Measurements from ENCODE around the gene PDLIM7. TPM values are rescaled to one million over a fixed set of nuclear protein-coding genes. Genes with fewer than 3 reads are reported as not detected.

PDLIM7 gene
- total and polyA plus RNA-seq, 7 donors: 7.2 to 923 (median 274) TPM

DNA sequence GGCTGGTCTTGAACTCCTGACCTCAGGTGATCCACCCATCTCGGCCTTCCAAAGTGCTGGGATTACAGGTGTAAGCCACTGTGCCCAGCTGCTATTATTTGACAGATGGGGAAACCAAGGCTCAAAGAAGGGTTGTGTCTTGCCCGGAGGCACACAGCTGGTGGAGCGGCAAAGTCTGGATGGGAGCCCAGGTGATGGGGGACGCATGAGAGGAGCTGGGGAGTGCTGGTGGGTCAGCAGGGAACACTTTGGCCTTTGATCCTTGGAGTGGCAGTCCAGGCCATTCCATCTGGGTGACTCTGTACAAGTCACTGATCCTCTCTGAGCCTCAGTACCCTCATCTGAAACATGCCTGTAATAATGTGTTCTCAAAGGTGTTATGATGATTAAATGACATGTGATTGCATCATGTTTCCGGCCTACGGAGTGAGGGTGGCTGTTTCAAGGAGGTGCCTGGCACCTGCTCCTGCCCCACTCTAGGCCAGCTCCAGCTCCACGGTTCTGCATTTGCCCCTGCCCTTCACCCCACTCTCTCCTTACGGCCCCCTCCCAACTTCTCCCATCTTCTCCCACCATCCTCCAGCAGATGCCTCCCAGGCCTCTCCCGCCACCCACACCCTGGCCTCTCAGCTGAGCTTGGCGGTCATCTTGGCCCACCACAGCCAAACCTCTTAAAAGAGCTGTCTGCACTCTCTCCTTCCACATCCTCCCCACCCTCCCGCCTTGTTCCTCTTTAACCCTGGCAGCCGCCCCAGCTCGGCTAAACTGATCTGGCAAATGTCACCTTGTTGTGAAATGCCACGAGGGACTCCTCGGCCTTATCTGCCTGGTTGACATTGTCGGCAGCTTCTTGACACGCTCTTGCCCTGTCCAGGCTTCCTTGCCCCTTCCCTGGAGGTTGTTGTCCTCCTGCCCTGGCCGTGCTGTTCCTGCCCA lies 18.4 kb downstream of the PDLIM7 start:
- H3K9me3 ChIP-seq: no peaks in the 10 kb centered on the region
- H3K27ac ChIP-seq: peak overlapping the region; percentile 95 to 99 (median 96)
- peaks cover 8 to 25% (median 16%) of the 10 kb centered on the region in 4 donors for H3K36me3 ChIP-seq
- intact Hi-C loops (cut with DNase I): no loop called here
- 42 to 67% methylated on average over 18 of the region's 18 CpGs for WGBS, 2 donors
- H3K4me1 ChIP-seq: peaks cover 0 to 98% (median 96%) of the 10 kb centered on the region in 4 donors
- H3K4me3 ChIP-seq: no peak overlapping the region
- peak in 1 of 4 donors; percentile 39 for TF ChIP-seq EP300 (IDR thresholded peaks at IDR 0.05)
- peak; percentile 85 to 94 (median 90) for TF ChIP-seq POLR2AphosphoS5 (IDR thresholded peaks at IDR 0.05)
- TF ChIP-seq, protein P1, sequence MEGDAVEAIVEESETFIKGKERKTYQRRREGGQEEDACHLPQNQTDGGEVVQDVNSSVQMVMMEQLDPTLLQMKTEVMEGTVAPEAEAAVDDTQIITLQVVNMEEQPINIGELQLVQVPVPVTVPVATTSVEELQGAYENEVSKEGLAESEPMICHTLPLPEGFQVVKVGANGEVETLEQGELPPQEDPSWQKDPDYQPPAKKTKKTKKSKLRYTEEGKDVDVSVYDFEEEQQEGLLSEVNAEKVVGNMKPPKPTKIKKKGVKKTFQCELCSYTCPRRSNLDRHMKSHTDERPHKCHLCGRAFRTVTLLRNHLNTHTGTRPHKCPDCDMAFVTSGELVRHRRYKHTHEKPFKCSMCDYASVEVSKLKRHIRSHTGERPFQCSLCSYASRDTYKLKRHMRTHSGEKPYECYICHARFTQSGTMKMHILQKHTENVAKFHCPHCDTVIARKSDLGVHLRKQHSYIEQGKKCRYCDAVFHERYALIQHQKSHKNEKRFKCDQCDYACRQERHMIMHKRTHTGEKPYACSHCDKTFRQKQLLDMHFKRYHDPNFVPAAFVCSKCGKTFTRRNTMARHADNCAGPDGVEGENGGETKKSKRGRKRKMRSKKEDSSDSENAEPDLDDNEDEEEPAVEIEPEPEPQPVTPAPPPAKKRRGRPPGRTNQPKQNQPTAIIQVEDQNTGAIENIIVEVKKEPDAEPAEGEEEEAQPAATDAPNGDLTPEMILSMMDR (IDR thresholded peaks at IDR 0.05): no peak
- no peaks in the 10 kb centered on the region for H3K27me3 ChIP-seq
- DNase-seq: peak; percentile 97

DNA sequence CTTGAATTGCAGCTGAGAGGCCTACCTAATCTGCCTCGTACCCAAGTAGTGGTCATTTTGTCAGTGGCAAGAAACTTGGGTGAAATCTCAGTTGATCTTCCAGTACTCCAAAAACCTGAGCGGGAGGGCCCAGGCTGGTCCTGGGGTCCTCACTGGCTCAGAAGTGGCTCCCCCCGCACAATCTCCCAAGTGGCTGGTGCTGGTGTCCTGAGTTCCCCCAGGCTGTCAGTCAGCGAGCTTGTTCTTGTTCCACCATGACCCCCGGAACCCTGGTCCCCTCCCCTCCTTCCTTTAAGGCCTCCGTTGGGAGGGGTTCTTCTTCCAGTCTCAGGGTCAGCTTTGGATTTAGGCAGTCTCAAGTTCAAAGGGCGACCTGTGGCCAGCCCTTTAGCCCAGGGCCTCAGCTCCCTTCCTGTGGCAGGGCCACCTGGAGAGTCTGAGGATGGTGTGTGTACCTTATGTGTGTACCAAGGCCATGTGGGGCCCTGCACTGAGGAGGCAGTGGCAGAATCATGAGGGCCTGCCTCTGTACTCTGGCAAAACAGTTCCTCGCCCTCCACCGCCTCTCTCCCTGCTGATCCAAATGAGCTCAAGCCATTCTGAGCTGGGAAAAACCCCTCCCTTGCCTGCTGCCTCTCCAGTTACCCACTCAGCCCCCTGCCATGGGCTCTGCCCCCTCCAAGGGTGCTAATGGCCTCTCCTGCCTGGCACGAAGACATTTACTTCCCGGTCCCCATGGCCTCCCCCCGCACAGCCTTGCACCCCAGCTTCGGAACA lies 19.5 kb downstream of the PDLIM7 start:
- 94% methylated on average over 13 of the region's 13 CpGs for WGBS, 2 donors
- intact Hi-C loops (cut with DNase I): no loop called here
- no peak overlapping the region for H3K4me3 ChIP-seq
- H3K4me1 ChIP-seq: peaks cover 0 to 93% (median 89%) of the 10 kb centered on the region in 4 donors
- H3K36me3 ChIP-seq: peaks cover 0 to 14% (median 5%) of the 10 kb centered on the region in 4 donors
- no peak for TF ChIP-seq POLR2A (IDR thresholded peaks at IDR 0.05)
- TF ChIP-seq POLR2AphosphoS5 (IDR thresholded peaks at IDR 0.05): peak in 2 of 4 donors; percentile 49 to 60
- H3K27me3 ChIP-seq: no peaks in the 10 kb centered on the region
- H3K9me3 ChIP-seq: no peaks in the 10 kb centered on the region
- DNase-seq: no peak
- peak overlapping the region; percentile 95 to 99 (median 96) for H3K27ac ChIP-seq

DNA sequence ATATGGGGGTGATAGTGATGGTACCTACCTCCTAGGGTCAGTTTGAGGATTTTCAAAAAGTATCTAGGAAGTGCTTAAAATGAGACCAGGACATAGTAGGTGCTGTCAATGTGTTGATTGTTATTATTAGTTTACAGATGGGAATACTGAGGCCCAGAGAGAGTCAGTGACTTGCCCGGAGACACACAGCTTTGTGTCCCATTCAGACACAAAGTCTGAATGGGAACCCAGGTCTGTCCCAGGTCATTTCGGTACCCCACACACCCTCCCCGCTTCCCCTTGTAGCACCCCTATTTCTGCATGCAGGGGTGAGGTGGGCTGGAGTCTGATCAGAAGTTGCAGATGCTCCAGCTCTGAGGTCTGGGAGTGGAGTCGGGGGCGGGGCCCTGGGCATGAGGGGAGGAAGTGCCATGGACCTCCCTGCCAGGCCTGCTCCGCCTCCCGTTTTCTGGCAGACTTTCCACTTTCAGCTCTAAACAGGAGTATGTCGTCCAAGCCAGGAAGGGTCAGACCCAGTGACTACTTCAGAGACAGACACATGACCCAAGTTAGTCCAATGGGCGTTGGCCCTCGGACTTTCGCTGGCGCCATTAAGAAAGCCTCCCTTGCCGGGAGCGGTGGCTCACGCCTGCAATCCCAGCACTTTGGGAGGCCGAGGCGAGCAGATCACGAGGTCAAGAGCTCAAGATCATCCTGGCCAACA lies 20.7 kb downstream of the PDLIM7 start:
- H3K36me3 ChIP-seq: peaks cover 0 to 6% (median 3%) of the 10 kb centered on the region in 4 donors
- 79 to 83% methylated on average over 18 of the region's 18 CpGs for WGBS, 2 donors
- H3K9me3 ChIP-seq: no peaks in the 10 kb centered on the region
- no peak overlapping the region for H3K4me3 ChIP-seq
- peak; percentile 95 for DNase-seq
- H3K4me1 ChIP-seq: peaks cover 0 to 92% (median 90%) of the 10 kb centered on the region in 4 donors
- intact Hi-C loops (cut with DNase I): no loop called here
- peak in 1 of 4 donors; percentile 10 for TF ChIP-seq EP300 (IDR thresholded peaks at IDR 0.05)
- peak; percentile 59 to 82 (median 74) for TF ChIP-seq POLR2AphosphoS5 (IDR thresholded peaks at IDR 0.05)
- TF ChIP-seq, protein P1 (IDR thresholded peaks at IDR 0.05): no peak
- H3K27me3 ChIP-seq: no peaks in the 10 kb centered on the region
- H3K27ac ChIP-seq: peak overlapping the region; percentile 95 to 99 (median 96)

DNA sequence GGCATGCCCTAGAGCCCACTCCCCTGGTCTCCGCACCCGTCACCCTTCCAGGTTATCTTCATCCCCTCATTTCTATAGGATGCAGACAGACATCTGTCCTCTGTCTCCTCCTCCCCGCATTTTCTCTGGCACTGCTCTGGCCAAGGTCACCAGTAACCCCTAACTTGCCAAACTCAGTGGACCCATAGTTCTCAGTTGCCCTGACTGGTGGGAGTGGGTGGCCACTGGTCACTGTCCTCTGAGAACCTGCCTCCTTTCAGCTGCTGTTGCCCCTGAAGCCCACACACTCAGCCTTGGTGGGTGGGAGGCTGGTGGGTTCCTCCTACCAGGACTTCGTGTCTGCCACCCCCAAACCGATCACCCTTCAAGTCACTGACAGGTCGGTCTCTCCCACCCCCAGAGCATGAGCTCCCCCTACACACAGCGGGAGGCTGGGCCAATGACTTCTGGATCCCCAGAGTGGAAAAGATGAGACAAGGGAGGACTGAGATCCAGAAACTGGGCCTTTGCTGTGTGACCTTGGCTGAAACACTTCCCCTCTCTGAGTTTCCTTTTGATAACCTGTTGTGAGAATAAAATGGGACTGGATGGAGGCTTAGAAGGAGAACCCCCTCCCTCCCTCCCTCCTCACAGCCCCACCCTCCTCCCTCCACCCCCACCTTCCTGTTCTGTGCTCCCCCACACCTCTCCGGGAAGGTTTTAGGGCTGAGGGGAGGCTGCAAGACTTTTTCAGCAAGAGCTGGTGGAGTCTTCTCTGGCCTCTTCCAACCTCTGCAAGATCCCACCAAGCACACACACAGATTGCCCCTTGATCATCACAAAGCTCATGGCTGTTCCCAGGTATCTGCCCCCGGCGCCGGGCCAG lies 21.6 kb downstream of the PDLIM7 start:
- Histone ChIP-seq H3K27me3 (no peaks in the 10 kb centered on the region), H3K9me3 (no peaks in the 10 kb centered on the region), H3K4me1 (peaks cover 0 to 92% (median 90%) of the 10 kb centered on the region in 4 donors), H3K27ac (peak overlapping the region; percentile 95 to 99 (median 96)), H3K4me3 (no peak overlapping the region), H3K36me3 (no peaks in the 10 kb centered on the region)
- no peak for DNase-seq
- TF ChIP-seq EP300 (IDR thresholded peaks at IDR 0.05): no peak
- peak in 2 of 4 donors; percentile 47 to 66 for TF ChIP-seq POLR2AphosphoS5 (IDR thresholded peaks at IDR 0.05)
- TF ChIP-seq POLR2A (IDR thresholded peaks at IDR 0.05): no peak
- TF ChIP-seq, protein P1 (IDR thresholded peaks at IDR 0.05): no peak
- 72 to 78% methylated on average over 11 of the region's 11 CpGs for WGBS, 2 donors
- intact Hi-C loops (cut with DNase I): no loop called here
